Measurements from ENCODE around the gene GPR35.
"Not testable (repeated sequence)": the region's sequence is repeated elsewhere in the genome, so short reads cannot be mapped to it uniquely, and the experiment has no call there.

GPR35 gene

DNA sequence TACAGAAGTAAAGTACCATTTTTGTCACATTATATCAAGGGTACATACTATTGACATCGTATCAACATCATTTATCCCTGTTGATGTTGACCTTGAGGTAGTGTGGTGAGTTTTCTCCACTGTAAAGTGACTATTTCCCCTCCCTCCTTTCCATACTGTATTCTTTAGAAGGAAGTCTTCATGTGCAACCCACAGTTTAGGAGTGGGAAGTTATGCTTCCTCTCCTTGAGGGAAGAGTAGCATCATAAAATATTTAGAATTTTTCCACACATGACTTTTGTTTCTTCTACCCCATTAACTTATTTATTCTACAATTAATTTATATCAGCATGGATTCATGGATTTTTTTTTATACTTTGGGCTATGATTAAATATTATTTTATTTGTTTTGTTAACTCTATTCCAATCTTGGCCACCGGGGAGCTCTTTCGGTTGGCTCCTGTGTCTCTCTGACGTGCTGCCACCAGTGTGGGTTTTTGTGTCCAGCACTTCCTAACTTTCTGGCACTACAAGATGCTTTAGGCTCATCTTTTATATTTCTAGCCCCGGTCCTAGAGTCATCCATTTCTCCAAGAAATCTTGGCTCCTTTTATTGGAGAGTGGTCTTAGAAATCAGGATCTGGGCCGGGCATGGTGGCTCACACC is 38.4 kb downstream of the GPR35 start:
- DNase-seq = no peak

- no peak for DNase-seq
Measured at GRCh38 chr2:240664622-240665021, 39.3 kb downstream of the GPR35 start.

DNA sequence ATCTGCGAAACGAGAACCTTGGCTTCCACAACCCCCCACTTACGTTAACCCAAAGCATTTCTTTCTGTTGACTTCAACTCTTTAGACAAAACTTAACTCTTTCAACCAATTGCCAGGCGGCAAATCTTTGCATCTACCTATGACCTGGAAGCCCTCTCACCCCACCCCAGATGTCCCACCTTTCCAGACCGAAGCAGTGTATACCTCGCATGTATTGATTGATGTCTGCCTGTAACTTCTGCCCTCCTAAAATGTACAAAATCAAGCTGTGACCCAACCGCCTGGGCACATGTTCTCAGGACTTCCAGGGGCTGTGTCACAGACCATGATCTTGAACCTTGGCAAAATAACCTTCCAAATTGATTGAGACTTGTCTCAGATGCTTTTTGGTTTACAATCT is 45.1 kb downstream of the GPR35 start:
- no peak for DNase-seq

DNA sequence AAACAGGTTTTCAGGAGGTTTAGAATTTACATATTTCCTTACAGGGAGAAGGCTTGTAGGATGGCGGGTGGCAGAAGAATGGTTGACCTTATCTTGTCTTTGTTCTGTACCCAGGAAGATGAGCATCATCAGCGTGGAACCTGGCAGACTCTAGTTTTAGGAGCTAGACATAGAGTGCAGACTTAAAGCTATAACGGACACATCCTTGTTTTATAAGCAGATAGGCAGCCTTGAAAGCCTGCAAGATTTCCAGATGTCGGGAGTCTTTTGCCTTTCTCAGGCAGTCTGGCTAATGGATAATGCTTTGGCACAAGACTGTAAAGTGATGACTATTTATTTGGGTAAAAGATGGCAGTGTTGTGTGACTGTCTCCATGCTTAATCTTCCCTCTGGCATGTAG is 45.7 kb downstream of the GPR35 start:
- DNase-seq = no peak

GRCh38 chr2:240672076-240672700 is 46.9 kb downstream of the GPR35 start:
- DNase-seq = no peak

DNA sequence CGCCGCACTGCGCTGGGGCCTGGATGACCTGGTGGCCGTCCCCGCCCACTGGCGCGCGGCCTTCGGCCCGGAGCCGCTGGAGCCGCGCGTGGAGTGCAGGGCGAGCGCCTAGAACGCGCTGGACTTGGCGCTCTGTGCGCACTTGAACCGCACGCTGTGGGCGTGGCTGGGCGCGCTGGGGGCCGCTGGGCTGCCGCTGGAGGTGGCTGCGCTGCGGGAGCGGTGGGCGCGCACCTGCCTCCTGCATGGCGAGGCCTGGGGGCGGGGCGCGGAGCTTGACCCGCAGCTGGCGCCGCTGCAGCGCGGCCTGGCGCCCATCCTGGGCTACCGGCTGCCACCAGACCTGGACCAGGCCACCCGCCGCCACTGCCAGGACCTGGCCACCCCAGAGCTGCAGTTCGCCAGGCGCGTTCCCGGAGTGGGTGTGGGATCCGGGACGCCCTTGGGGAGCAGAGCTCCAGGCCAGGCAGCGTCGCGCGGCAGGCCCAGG is 47.5 kb downstream of the GPR35 start:
- DNase-seq = no peak

DNA sequence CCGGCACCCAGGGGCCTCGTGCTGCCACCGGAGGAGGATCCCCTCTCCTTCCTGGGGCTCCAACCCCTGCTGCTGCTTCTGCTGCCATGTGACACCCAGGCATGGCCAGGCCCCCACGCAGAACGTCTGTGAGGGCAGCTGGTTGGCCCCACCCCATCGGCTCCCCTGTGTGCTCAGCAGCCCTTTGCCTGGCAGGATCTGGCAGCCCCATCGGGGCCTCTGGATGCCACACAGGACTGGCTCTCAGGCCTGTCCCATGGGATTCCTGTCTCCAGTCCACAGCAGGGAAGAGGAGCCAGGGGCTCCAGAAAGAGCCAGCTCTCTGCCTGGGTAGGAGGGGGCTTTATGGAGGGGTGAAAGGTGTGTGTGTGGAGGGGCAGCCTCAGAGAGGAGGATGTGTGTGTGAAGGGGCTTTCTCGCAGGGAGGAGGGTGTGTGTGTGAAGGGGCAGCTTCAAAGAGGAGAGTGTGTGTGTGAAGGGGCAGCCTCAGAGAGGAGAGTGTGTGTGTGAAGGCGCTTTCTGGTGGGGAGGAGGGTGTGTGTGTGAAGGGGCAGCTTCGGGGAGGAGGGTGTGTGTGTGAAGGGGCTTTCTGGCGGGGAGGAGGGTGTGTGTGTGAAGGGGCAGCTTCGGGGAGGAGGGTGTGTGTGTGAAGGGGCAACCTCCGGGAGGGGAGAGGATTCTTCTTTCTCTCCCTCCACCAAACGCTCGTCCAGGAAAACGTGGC is 49.3 kb downstream of the GPR35 start:
- DNase-seq = not testable (repeated sequence)

- not testable (repeated sequence) for DNase-seq
Measured at GRCh38 chr2:240675345-240675744, 50.1 kb downstream of the GPR35 start.

DNA sequence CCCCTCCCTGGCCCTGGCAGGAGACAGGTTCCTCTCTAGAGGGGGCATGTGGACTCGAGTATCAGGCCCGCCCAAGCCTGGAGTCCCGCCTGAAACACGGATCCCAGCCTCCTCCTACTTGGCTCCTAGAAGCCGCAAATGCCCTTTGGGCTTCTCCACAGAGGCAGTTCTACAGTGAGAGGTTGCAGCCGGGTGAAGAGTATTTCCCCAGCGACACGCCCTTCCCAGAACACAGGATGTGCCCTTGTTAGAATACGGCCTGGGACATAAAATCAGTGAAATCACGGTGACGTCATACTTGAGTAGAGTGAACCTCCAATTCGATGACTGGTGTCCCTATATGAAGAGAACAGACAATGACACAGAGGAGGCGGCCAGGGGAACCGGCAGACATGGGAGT is 52.8 kb downstream of the GPR35 start:
- DNase-seq = not testable (repeated sequence)

- not testable (repeated sequence) for DNase-seq
Measured at GRCh38 chr2:240678909-240679308, 53.6 kb downstream of the GPR35 start.

- not testable (repeated sequence) for DNase-seq
Measured at GRCh38 chr2:240680185-240680584, 54.9 kb downstream of the GPR35 start.

Data from GDM1 (cell line).